GM12864 (cell line): Measurements from ENCODE around the gene CSGALNACT2.

ENCODE experiments used
- DNase-seq: peaks from one replicate; pipeline ENCODE4 v3.0.0-alpha.2; 2011; ENCODE audit warnings: low read depth
- H3K4me3 ChIP-seq: 2 replicates; pipeline ENCODE4 v1.5.1; 2011; ENCODE audit warnings: mild to moderate bottlenecking, low read depth, low read length, control low read depth
- TF ChIP-seq, protein P1 (sequence below): IDR thresholded peaks from 2 replicates; pipeline ENCODE4 v1.5.1; 2011; ENCODE audit warnings: low read depth, mild to moderate bottlenecking, moderate library complexity, low read length, control low read depth, inconsistent platforms; ENCODE audit errors: missing control alignments

The CSGALNACT2 gene, protein sequence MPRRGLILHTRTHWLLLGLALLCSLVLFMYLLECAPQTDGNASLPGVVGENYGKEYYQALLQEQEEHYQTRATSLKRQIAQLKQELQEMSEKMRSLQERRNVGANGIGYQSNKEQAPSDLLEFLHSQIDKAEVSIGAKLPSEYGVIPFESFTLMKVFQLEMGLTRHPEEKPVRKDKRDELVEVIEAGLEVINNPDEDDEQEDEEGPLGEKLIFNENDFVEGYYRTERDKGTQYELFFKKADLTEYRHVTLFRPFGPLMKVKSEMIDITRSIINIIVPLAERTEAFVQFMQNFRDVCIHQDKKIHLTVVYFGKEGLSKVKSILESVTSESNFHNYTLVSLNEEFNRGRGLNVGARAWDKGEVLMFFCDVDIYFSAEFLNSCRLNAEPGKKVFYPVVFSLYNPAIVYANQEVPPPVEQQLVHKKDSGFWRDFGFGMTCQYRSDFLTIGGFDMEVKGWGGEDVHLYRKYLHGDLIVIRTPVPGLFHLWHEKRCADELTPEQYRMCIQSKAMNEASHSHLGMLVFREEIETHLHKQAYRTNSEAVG

DNA sequence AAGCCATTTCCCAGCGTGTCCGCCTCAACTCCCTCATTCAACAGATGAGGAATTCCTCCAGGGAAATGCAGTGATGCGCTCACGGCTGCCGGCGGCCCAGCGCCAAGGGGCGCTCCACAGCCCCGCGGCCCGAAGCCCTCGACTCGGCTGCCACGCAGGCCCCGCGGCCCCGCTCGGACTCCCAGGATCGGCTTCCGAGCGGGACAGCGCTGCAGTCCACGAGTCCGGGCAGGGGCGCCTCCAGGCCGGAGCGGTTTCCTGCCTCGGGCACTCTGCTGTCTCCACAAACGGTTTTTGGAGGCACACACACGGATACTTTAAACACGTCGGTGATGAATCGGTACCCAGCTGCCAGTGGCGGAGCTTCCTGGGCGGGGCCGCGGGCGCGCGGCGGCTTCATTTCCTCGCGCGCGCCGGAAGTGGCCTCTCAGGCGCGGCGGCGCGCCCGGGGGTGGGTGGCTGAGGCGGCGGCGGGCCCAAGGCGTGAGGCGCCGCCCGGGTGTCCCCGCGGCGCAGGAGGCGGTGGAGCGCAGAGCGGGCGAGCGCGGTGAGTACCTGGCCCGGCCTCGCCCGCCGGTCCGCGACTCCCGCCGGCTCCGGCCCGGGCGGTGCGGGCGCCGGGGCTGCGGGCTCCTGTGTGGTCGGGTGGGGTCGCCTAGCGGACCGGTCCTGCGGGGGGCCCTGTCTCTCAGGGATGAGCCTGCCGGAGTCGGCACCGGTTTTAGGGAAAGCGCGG is at the start of gene CSGALNACT2:
Gene CSGALNACT2, plus strand, starts transcription at position 425 of the 736 bp plus-strand sequence. CDS start 16,705 bp downstream, outside the sequence.
- H3K4me3 ChIP-seq: peak within 1 kb of the TSS; percentile 94
- DNase-seq: peak; percentile 53
- TF ChIP-seq, protein P1, sequence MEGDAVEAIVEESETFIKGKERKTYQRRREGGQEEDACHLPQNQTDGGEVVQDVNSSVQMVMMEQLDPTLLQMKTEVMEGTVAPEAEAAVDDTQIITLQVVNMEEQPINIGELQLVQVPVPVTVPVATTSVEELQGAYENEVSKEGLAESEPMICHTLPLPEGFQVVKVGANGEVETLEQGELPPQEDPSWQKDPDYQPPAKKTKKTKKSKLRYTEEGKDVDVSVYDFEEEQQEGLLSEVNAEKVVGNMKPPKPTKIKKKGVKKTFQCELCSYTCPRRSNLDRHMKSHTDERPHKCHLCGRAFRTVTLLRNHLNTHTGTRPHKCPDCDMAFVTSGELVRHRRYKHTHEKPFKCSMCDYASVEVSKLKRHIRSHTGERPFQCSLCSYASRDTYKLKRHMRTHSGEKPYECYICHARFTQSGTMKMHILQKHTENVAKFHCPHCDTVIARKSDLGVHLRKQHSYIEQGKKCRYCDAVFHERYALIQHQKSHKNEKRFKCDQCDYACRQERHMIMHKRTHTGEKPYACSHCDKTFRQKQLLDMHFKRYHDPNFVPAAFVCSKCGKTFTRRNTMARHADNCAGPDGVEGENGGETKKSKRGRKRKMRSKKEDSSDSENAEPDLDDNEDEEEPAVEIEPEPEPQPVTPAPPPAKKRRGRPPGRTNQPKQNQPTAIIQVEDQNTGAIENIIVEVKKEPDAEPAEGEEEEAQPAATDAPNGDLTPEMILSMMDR: no peak

DNA sequence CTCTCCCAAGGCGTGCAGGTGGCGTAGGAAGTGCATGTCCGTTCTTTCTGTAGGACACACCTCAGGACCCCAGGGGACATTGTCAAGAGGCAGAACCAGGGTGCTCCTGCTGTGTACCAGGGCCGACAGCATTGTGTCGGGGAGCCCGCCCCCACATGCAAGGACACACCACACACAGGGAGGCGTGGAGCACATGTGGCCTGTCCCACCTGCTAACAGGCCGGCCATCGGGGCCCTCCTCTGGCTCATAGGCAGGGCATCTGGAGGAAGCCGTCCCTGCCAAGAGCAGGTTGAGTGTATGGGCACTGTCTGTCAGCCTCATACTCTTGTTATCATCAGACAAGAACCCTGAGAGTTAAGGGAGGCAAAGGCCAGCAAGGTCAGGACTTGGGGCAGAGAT is 48.7 kb upstream of the CSGALNACT2 start:
- TF ChIP-seq, protein P1: no peak
- no peak for DNase-seq
- no peak overlapping the region for H3K4me3 ChIP-seq

DNA sequence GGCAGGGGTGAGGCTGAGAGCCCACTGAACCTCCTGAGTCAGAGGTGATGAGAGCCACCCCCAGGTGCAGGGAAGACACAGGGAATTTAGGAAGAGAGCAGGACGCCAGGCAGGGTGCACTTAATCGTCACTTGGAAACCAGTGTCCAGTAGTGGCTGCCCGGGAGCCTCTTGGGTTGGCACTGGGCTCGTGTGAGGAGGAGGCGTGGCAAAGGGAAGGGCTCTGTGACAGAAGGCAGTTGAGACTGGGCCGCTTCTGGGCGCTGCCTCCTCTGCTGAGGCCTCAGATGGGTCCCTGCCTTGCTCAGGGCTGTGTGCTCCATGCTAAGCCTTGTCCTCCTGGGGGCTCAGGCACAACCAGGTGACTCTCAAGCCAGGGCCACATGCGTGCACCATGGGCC is 48.1 kb upstream of the CSGALNACT2 start:
- DNase-seq: no peak
- TF ChIP-seq, protein P1: no peak
- H3K4me3 ChIP-seq: no peak overlapping the region

DNA sequence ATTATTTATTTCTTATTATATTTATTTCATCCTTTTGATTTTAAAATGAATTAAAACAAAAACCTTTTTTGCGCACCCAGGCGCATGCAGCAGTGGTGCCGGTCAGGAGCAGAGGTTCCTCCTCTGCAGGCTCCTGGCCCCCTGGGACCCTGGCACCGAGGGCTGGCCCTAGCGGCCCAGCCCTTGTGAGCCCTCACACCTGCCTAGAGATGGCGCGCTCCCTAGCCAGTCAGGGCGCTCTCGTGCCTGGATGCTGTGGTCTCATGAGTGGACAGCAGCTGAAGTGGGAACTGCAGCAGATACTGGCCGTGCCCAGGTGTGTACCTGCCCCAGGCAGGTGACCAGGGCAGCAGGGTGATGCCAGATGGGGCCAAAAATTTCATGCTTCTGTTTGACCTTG is 47.6 kb upstream of the CSGALNACT2 start:
- H3K4me3 ChIP-seq: no peak overlapping the region
- TF ChIP-seq, protein P1: no peak
- no peak for DNase-seq

DNA sequence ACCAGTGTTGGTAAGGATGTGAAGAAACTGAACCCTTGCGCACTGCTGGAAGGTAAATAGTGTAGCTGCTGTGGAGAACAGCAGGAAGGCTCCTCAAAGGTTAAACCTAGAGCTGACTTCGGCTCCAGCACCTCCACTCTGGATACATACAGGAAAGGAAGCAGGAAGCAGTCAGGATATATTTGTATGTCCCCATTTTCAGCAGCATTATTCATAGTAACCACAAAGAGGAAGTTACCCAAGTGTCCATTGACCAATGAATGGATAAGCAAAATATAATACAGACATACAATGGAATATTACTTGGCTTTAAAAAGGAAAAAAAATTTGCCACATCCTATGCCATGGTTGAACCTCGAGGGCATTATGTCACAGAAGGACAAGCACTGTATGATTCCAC is 46.4 kb upstream of the CSGALNACT2 start:
- H3K4me3 ChIP-seq: no peak overlapping the region
- DNase-seq: no peak
- TF ChIP-seq, protein P1: no peak

DNA sequence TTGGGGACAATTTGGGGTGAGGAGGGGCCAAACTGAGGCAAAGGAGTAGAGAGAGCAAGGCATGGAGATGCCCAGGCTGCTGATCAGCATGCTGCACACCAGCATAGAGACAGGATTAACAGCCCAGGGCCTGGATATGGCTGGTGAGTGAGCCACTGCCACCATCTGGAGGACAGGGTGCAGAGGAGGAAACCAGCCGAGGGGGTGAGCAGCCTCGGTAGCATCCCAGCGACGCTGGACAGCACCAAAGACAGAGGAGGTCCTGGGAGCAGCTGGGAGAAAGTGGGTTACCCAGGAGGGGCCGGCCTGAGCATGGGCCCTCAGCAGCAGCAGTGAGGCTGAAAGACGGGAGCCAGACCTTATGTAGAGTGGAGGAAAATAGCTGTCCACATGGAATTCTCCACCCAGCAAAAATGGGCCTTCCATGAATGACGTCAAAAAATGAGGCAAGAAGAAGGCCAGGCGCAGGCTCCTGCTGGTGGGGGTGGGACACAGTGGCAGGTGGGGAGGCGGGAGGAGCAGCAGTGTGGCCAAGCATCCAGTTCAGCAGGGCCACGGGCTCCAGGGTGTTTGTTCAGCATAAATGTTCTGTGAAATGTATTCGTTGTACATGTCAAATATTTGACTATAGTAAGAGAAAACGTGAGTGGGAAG is 44.7 kb upstream of the CSGALNACT2 start:
- DNase-seq: no peak
- TF ChIP-seq, protein P1: no peak

More for the DNA sequence above, 44.7 kb upstream of the CSGALNACT2 start:
- no peak overlapping the region for H3K4me3 ChIP-seq
